ENCODE data around the gene PPM1M. TPM values are rescaled to one million over a fixed set of nuclear protein-coding genes. Genes with fewer than 3 reads are reported as not detected.
"Not testable (repeated sequence)": the region's sequence is repeated elsewhere in the genome, so short reads cannot be mapped to it uniquely, and the experiment has no call there.

Gene PPM1M
- total and polyA plus RNA-seq, 3 experiments from 2014 or later: 56.6 to 81.8 (median 60.8) TPM

DNA sequence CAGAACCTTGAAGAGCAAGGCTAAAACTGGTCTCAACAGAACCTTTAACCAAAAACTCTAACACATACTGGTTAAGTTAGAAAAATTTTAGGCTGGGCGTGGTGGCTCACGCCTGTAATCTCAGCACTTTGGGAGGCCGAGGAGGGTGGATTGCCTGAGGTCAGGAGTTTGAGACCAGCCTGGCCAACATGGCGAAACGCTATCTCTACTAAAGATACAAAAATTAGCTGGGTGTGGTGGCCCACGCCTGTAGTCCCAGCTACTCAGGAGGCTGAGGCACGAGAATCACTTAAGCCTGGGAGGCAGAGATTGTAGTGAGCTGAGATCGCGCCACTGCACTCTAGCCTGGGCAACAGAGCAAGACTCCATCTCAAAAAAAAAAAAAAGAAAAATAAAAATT, 26.6 kb downstream of the PPM1M start:
- Histone ChIP-seq H3K36me3 (ENCODE audit: insufficient read depth, low read length) (peaks cover 19% of the 10 kb centered on the region), H3K4me1 (ENCODE audit: insufficient read depth, low read length) (peaks cover 76% of the 10 kb centered on the region), H3K4me3 (ENCODE audit: low read length) (peak overlapping the region; percentile 49)
- Mint-ChIP-seq H3K27ac (peak overlapping the region; percentile 90 to 99 (median 94)), H3K4me1 (peaks cover 72 to 89% (median 83%) of the 10 kb centered on the region in 3 donors), H3K36me3 (peaks cover 9 to 84% (median 20%) of the 10 kb centered on the region in 3 donors), H3K4me3 (peak overlapping the region; percentile 79 to 99 (median 89))
- not testable (repeated sequence) for H3K27me3 ChIP-seq (ENCODE audit: insufficient read depth, low read length, poor library complexity, severe bottlenecking); H3K27ac ChIP-seq (ENCODE audit: low read depth, low read length); DNase-seq; H3K9me3 Mint-ChIP-seq; H3K27me3 Mint-ChIP-seq; H3K9me3 ChIP-seq (ENCODE audit: low read length)
- POLR2A ChIA-PET: interaction anchor here (0.7 to 2.1 kb wide), 8 partner anchors 10 to 52 kb away, joined by 3 to 9 read pairs (median 4); partner anchors contain the start of genes GLYCTK and TWF2
- CTCF ChIA-PET: interaction anchor here (0.7 to 4.7 kb wide), 9 partner anchors 9 to 50 kb away, joined by 3 to 22 read pairs (median 6); no protein-coding TSS in a partner anchor

DNA sequence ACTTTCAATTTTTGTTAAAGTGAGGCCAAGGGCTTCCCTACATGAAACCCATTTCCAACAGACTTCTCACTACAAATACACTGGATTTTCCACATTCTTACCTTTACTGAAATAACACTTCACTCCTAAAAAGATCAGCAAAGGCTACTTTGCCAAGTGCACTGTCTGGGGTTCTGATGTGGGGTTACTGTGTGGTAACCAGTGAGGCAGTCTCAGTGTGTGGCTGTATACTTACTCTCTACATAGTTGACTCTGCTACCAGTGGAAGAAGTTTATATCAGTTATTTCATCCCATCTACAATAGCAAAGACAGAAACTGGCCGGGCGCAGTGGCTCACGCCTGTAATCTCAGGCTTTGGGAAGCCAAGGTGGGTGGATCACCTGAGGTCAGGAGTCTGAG, 27.3 kb downstream of the PPM1M start:
- peaks cover 12% of the 10 kb centered on the region for H3K36me3 ChIP-seq (ENCODE audit: insufficient read depth, low read length)
- H3K9me3 Mint-ChIP-seq: no peaks in the 10 kb centered on the region
- H3K4me3 ChIP-seq (ENCODE audit: low read length): peak overlapping the region; percentile 35
- peaks cover 65 to 84% (median 76%) of the 10 kb centered on the region in 3 donors for H3K4me1 Mint-ChIP-seq
- DNase-seq: no peak
- peaks cover 0 to 2% of the 10 kb centered on the region in 2 donors for H3K27me3 Mint-ChIP-seq
- peak overlapping the region; percentile 85 to 99 (median 93) for H3K27ac Mint-ChIP-seq
- ChIA-PET CTCF (interaction anchor here (0.7 to 3.9 kb wide), 6 partner anchors 8 to 51 kb away, joined by 3 to 13 read pairs (median 6); no protein-coding TSS in a partner anchor), POLR2A (interaction anchor here (0.7 to 1.8 kb wide), 4 partner anchors 9 to 51 kb away, joined by 3 to 5 read pairs (median 3); partner anchors contain the start of gene TWF2)
- no peaks in the 10 kb centered on the region for H3K27me3 ChIP-seq (ENCODE audit: insufficient read depth, low read length, poor library complexity, severe bottlenecking)
- no peaks in the 10 kb centered on the region for H3K9me3 ChIP-seq (ENCODE audit: low read length)
- peak overlapping the region; percentile 25 for H3K27ac ChIP-seq (ENCODE audit: low read depth, low read length)
- peaks cover 69% of the 10 kb centered on the region for H3K4me1 ChIP-seq (ENCODE audit: insufficient read depth, low read length)
- H3K4me3 Mint-ChIP-seq: peak overlapping the region; percentile 89 to 100 (median 95)
- peaks cover 5 to 83% (median 15%) of the 10 kb centered on the region in 3 donors for H3K36me3 Mint-ChIP-seq

DNA sequence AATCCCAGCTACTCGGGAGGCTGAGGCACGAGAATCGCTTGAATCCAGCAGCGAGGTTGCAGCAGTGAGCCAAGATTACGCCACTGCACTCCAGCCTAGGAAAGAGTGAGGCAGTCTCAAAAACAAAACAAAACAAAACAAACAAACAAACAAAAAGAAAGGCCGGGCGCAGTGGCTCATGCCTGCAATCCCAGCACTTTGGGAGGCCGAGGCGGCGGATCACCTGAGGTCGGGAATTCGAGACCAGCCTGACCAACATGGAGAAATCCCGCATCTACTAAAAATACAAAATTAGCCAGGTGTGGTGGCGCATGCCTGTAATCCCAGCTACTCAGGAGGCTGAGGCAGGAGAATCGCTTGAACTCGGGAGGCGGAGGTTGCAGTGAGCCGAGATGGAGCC, 29.2 kb downstream of the PPM1M start:
- POLR2A ChIA-PET; H3K27me3 Mint-ChIP-seq; H3K36me3 ChIP-seq (ENCODE audit: insufficient read depth, low read length); H3K27me3 ChIP-seq (ENCODE audit: insufficient read depth, low read length, poor library complexity, severe bottlenecking); H3K9me3 ChIP-seq (ENCODE audit: low read length); H3K9me3 Mint-ChIP-seq: not testable (repeated sequence)
- Mint-ChIP-seq H3K4me3 (peak overlapping the region; percentile 89 to 100 (median 95)), H3K4me1 (peaks cover 63 to 82% (median 72%) of the 10 kb centered on the region in 3 donors), H3K27ac (peak overlapping the region; percentile 85 to 99 (median 93)), H3K36me3 (peaks cover 0 to 73% (median 10%) of the 10 kb centered on the region in 3 donors)
- H3K27ac ChIP-seq (ENCODE audit: low read depth, low read length): peak overlapping the region; percentile 84
- peaks cover 62% of the 10 kb centered on the region for H3K4me1 ChIP-seq (ENCODE audit: insufficient read depth, low read length)
- peak overlapping the region; percentile 35 for H3K4me3 ChIP-seq (ENCODE audit: low read length)
- CTCF ChIA-PET: interaction anchor here (1.2 to 2.0 kb wide), 2 partner anchors 22 to 54 kb away, joined by 4 to 6 read pairs; no protein-coding TSS in a partner anchor
- peak in 1 of 5 donors; percentile 21 for DNase-seq

DNA sequence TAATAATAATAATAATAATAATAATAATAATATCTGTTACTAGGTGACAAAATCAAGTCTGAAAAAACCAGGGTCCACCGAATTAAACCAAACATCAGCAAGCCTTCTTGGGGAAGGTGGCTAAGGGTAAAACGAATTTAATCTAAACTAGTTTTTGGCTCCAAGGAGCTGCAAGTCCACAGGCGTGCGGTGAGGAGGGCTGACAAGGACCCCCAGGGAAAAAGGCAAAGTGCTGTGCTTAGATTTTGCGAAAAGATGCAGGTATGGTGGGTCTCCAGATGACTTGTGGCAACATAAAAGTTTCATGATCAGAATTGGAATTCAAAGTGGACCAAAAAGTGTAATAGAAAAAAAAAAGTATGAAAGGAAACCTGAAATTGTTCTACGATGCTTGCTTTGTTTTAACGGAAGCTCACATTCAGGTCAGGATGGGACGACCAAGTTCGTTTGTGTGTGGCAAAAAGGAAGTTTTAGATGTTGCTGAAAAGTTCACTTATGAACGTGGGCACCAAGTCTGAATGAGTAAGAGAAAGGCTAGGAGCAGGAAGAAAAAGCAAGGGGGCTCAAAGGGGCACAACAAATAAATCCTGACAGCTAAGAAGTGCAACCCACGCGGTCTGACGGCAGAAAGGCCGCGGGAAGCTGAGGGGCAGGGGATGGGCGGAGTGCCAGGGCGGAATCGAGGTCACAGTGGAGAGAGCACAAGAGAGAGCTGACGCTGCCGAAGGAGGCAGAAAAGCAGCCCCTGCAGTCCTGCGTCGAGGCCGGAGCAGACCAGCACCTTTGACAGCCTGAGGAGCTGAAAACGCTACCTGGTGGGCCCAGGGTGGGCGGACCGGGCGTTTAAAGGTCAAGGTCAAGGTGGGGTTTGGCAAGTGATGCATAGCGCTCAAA, 31.8 kb downstream of the PPM1M start:
- Histone ChIP-seq H3K36me3 (ENCODE audit: insufficient read depth, low read length) (no peaks in the 10 kb centered on the region), H3K27me3 (ENCODE audit: insufficient read depth, low read length, poor library complexity, severe bottlenecking) (no peaks in the 10 kb centered on the region), H3K9me3 (ENCODE audit: low read length) (no peaks in the 10 kb centered on the region), H3K27ac (ENCODE audit: low read depth, low read length) (peak overlapping the region; percentile 84), H3K4me1 (ENCODE audit: insufficient read depth, low read length) (peaks cover 55% of the 10 kb centered on the region), H3K4me3 (ENCODE audit: low read length) (peak overlapping the region; percentile 79)
- ChIA-PET POLR2A (interaction anchor here (0.5 to 4.5 kb wide), 13 partner anchors 9 to 309 kb away, joined by 4 to 86 read pairs (median 6); partner anchors contain the start of genes GLYCTK, PPM1M and TWF2), CTCF (interaction anchor here (0.6 to 9.0 kb wide), 13 partner anchors 9 to 304 kb away, joined by 3 to 156 read pairs (median 5); partner anchors contain the start of genes ABHD14B, GLYCTK, PPM1M and TWF2)
- Mint-ChIP-seq H3K27me3 (peaks cover 0 to 2% of the 10 kb centered on the region in 2 donors), H3K9me3 (no peaks in the 10 kb centered on the region), H3K4me1 (peaks cover 59 to 82% (median 68%) of the 10 kb centered on the region in 3 donors), H3K36me3 (peaks cover 0 to 51% (median 7%) of the 10 kb centered on the region in 3 donors), H3K4me3 (peak overlapping the region; percentile 89 to 100 (median 95)), H3K27ac (peak overlapping the region; percentile 90 to 100 (median 98))
- DNase-seq: peak; percentile 60 to 78 (median 67)

DNA sequence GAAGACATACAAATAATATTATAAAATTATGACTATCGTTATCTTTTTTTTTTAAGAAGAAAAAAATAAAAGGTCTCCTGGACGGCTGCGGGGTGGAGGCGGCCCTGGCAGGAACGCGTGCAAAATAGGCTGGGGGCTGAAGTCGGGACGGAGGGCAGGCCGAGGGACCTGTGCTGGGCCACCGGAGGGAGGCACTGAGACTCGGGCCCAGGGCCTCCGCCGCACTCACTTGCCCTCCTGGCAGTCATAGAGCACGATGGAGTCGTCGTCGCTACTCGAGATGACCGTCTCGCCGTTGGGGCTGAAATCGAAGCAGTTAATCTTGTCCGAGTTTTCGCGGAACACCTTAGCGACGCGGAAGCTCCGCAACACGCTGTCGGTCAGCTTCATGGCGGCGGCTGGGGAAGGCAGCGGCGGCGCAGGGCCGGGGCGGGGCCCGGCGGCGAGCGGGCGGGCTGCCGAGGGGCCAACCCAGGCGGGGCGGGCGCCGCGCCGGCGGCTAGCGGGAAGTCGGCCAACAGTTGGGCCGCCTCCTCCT, 32.5 kb downstream of the PPM1M start:
- Histone ChIP-seq H3K9me3 (ENCODE audit: low read length) (no peaks in the 10 kb centered on the region), H3K36me3 (ENCODE audit: insufficient read depth, low read length) (no peaks in the 10 kb centered on the region), H3K4me1 (ENCODE audit: insufficient read depth, low read length) (peaks cover 55% of the 10 kb centered on the region), H3K27ac (ENCODE audit: low read depth, low read length) (peak overlapping the region; percentile 84), H3K27me3 (ENCODE audit: insufficient read depth, low read length, poor library complexity, severe bottlenecking) (no peaks in the 10 kb centered on the region), H3K4me3 (ENCODE audit: low read length) (peak overlapping the region; percentile 79)
- H3K36me3 Mint-ChIP-seq: peaks cover 0 to 46% (median 5%) of the 10 kb centered on the region in 3 donors
- no peaks in the 10 kb centered on the region for H3K9me3 Mint-ChIP-seq
- H3K27me3 Mint-ChIP-seq: peaks cover 0 to 2% of the 10 kb centered on the region in 2 donors
- CTCF ChIA-PET: interaction anchor here (1.0 to 9.0 kb wide), 14 partner anchors 10 to 62 kb away, joined by 3 to 156 read pairs (median 6); partner anchors contain the start of genes GLYCTK, PPM1M and TWF2
- H3K27ac Mint-ChIP-seq: peak overlapping the region; percentile 90 to 100 (median 99)
- H3K4me3 Mint-ChIP-seq: peak overlapping the region; percentile 93 to 100 (median 97)
- DNase-seq: peak in 3 of 5 donors; percentile 56 to 77 (median 61)
- POLR2A ChIA-PET: interaction anchor here (0.5 to 4.5 kb wide), 15 partner anchors 10 to 310 kb away, joined by 4 to 86 read pairs (median 6); partner anchors contain the start of genes DUSP7, GLYCTK, PPM1M and TWF2
- peaks cover 58 to 80% (median 69%) of the 10 kb centered on the region in 3 donors for H3K4me1 Mint-ChIP-seq

DNA sequence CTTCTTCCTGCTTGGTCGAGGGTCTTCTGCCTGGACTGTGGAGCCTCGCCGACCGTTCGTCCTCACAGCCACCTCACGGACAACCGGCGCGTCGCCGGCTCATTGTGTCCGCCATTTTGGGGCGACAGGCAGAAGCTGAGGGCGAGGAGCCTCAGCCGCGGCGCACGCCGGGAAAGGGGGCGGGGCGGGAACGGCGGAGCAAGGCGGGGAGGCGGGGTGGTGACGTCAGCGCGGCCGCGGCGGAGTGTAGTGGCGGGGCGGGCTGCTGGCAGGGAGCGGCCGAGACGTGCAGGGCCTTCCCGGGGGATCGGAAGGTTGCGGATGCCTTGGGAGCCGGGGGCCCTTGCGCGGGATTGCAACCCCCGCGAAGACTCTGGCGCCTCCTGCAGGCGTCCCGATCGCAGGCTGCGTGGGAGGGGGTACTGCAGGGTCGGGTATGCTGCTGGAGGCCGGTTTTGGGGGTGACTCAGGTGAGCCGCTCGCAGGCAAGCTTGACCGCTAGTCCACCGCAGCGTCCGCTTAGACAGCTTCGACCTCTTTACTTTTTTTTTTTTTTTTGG, 33.0 kb downstream of the PPM1M start, which contains the start of gene WDR82:
WDR82 (minus strand) TSS at position 140 of the 560 bp plus-strand sequence. CDS start 288 bp downstream, outside the sequence.
- ChIA-PET POLR2A (interaction anchor here (0.6 to 4.5 kb wide), 11 partner anchors 9 to 222 kb away, joined by 3 to 86 read pairs (median 10); partner anchors contain the start of genes DUSP7, GLYCTK, PPM1M and TWF2), CTCF (interaction anchor here (1.0 to 9.0 kb wide), 13 partner anchors 8 to 61 kb away, joined by 3 to 156 read pairs (median 6); partner anchors contain the start of genes GLYCTK, PPM1M and TWF2)
- Mint-ChIP-seq H3K4me1 (peaks cover 58 to 80% (median 69%) of the 10 kb centered on the region in 3 donors), H3K27me3 (peaks cover 0 to 2% of the 10 kb centered on the region in 2 donors), H3K4me3 (peak within 1 kb of the TSS; percentile 93 to 100 (median 97)), H3K27ac (peak within 1 kb of the TSS; percentile 90 to 100 (median 99)), H3K9me3 (no peaks in the 10 kb centered on the region), H3K36me3 (peaks cover 0 to 41% (median 3%) of the 10 kb centered on the region in 3 donors)
- Histone ChIP-seq H3K9me3 (ENCODE audit: low read length) (no peaks in the 10 kb centered on the region), H3K27me3 (ENCODE audit: insufficient read depth, low read length, poor library complexity, severe bottlenecking) (no peaks in the 10 kb centered on the region), H3K36me3 (ENCODE audit: insufficient read depth, low read length) (no peaks in the 10 kb centered on the region), H3K27ac (ENCODE audit: low read depth, low read length) (peak within 1 kb of the TSS; percentile 84), H3K4me3 (ENCODE audit: low read length) (peak within 1 kb of the TSS; percentile 79), H3K4me1 (ENCODE audit: insufficient read depth, low read length) (peaks cover 55% of the 10 kb centered on the region)
- DNase-seq: peak; percentile 95 to 99 (median 96)

All from CD8-positive, alpha-beta memory T cell (primary cell).